Ishikawa (cell line): Measurements from ENCODE around the gene PPP4R4.
A peak's percentile ranks its signal among the peaks of the same experiment; 100 is the strongest.

Experiments used
- CEBPB ChIP-seq: IDR thresholded peaks from 2 replicates; pipeline ENCODE4 v1.6.1; 2012
- CREB1 ChIP-seq: IDR thresholded peaks from 2 replicates; pipeline ENCODE4 v1.6.1; 2012; ENCODE audit warnings: low read depth
- EGR1 ChIP-seq: IDR thresholded peaks from 2 replicates; pipeline ENCODE4 v1.6.1; 2012
- EP300 ChIP-seq: IDR thresholded peaks from 2 replicates; pipeline ENCODE4 v1.6.1; 2012; ENCODE audit warnings: borderline replicate concordance
- FOXM1 ChIP-seq: IDR thresholded peaks from 2 replicates; pipeline ENCODE4 v1.6.1; 2012; ENCODE audit warnings: low read depth, borderline replicate concordance
- NFIC ChIP-seq: IDR thresholded peaks from 2 replicates; pipeline ENCODE4 v1.6.1; 2012
- RAD21 ChIP-seq: IDR thresholded peaks from 2 replicates; pipeline ENCODE4 v1.6.1; 2012; ENCODE audit warnings: low read depth
- TAF1 ChIP-seq: IDR thresholded peaks from 2 replicates; pipeline ENCODE4 v1.6.1; 2012; ENCODE audit warnings: low read depth, mild to moderate bottlenecking
- TCF12 ChIP-seq: IDR thresholded peaks from 2 replicates; pipeline ENCODE4 v1.6.1; 2012; ENCODE audit warnings: low read depth
- TEAD4 ChIP-seq: IDR thresholded peaks from 2 replicates; pipeline ENCODE4 v1.6.1; 2012
- YY1 ChIP-seq: IDR thresholded peaks from 2 replicates; pipeline ENCODE4 v1.6.1; 2012; ENCODE audit warnings: low read depth
- ZBTB7A ChIP-seq: IDR thresholded peaks from 2 replicates; pipeline ENCODE4 v1.6.1; 2012; ENCODE audit warnings: low read depth
- TF ChIP-seq, protein P1 (sequence below): IDR thresholded peaks from 2 replicates; pipeline ENCODE4 v1.6.1; 2012
- TF ChIP-seq, protein P2 (sequence below): IDR thresholded peaks from 2 replicates; pipeline ENCODE4 v1.6.1; 2012; ENCODE audit warnings: low read depth, mild to moderate bottlenecking
- TF ChIP-seq, protein P3 (sequence below): IDR thresholded peaks from 2 replicates; pipeline ENCODE4 v1.6.1; 2012

Gene PPP4R4

DNA sequence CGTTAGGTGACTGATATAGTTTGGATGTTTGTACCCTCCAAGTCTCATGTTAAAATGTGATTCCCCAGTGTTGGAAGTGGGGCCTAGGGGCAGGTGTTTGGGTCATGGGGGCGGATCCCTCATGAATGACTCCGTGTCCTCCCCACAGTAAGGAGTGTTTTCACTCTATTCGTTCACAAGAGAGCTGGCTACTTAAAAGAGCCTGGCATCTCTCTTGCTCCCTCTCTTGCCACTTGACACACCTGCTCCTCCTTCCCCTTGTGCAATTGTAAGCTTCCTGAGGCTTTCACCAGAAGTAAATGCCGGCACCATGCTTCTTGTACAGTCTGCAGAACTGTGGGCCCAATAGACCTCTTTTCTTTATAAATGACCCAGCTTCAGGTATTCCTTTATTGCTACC, 47.3 kb upstream of the PPP4R4 start:
- TF ChIP-seq RAD21 (no peak), ZBTB7A (no peak), CEBPB (no peak)

DNA sequence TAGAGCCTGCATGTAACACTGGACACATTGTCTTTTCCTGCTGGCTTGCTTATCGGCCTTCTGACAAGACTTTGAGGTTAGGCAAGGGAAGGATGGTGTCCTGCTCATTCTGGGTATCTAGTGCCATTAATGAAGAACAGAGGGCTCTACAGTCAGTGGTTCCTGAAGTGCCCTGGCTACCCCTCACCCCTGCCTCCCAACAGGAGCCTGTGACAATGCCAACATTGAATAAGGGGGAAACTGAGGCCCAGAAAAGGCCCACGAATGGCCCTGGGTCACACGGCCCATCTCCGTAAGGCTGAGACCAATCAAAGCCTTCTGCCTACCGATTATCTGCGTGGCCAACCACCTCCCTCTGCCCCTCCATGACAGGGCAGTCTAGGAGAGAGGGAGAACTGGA, 46.8 kb upstream of the PPP4R4 start:
- TF ChIP-seq ZBTB7A (no peak), NFIC (no peak), FOXM1 (no peak), TCF12 (no peak), EP300 (no peak), CEBPB (no peak), RAD21 (no peak), TEAD4 (no peak)
- TF ChIP-seq, protein P1, sequence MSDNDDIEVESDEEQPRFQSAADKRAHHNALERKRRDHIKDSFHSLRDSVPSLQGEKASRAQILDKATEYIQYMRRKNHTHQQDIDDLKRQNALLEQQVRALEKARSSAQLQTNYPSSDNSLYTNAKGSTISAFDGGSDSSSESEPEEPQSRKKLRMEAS, result no peak
- TF ChIP-seq, protein P2, sequence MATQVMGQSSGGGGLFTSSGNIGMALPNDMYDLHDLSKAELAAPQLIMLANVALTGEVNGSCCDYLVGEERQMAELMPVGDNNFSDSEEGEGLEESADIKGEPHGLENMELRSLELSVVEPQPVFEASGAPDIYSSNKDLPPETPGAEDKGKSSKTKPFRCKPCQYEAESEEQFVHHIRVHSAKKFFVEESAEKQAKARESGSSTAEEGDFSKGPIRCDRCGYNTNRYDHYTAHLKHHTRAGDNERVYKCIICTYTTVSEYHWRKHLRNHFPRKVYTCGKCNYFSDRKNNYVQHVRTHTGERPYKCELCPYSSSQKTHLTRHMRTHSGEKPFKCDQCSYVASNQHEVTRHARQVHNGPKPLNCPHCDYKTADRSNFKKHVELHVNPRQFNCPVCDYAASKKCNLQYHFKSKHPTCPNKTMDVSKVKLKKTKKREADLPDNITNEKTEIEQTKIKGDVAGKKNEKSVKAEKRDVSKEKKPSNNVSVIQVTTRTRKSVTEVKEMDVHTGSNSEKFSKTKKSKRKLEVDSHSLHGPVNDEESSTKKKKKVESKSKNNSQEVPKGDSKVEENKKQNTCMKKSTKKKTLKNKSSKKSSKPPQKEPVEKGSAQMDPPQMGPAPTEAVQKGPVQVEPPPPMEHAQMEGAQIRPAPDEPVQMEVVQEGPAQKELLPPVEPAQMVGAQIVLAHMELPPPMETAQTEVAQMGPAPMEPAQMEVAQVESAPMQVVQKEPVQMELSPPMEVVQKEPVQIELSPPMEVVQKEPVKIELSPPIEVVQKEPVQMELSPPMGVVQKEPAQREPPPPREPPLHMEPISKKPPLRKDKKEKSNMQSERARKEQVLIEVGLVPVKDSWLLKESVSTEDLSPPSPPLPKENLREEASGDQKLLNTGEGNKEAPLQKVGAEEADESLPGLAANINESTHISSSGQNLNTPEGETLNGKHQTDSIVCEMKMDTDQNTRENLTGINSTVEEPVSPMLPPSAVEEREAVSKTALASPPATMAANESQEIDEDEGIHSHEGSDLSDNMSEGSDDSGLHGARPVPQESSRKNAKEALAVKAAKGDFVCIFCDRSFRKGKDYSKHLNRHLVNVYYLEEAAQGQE, result no peak

DNA sequence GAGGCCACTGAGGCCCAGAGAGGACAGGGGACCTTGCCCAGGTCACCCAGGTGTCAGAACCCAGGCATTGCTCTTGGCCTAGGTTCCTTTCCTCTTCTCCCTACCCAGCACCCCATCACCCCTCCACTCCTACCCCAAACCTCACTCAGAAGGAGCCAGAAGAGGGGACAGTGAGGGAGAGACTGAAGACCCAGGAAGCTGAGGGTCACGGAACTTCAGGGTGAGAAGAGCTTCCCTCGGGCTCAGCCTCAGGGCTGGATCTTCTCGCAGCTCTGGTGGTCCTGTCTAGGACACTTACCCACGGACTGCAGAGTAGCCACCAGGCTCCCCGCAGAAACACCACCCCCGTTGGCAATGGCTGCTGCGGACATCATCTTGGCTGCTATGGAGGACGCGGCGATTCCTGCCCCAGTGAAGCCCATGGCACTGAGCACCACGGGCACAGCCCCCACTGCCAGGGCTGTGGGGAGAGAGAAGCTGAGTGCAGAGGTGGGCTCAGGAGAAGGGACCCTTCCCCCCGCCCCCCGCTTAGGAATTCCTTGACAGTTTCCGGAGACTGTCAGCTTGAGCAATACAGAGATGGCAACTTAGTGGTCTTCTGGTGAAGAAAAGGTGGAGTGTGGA, 45.8 kb upstream of the PPP4R4 start:
- no peak for TF ChIP-seq EP300
- TF ChIP-seq FOXM1, result no peak
- TF ChIP-seq CEBPB, result no peak

DNA sequence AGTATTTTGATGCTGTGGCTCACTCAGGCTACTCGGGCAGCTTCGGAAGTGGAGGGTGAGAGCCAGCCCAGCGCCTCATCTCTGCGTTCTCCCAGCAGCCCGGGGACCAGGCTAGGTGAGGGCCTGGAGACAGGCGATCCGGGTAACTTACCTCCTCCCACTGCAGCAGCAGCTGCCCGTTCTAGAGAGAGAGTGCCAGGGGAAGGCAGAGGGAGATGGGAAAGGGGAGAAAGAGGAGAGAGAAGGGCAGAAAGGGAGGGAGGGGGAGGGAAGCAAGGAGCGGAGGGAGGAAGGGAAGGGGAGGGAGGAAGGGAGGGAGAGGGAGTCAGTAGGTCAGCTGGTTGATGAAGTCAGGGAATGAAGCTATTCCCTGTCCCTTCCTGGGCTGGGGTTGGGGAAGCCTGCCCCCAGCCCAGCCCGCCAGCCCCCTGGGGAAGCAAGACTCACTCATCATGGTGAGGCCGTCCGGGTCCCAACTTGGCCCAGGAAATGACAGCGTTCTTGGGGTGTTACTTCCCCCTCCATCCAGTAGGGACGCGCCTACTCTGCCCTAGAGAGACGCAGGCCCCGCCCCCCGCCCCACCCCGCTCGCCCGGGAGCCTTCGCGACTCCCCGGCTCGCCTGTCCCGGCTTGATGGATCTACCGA, 44.9 kb upstream of the PPP4R4 start, which contains the start of gene IFI27L2:
Gene IFI27L2 (minus strand): TSS at position 494 of the 647 bp plus-strand sequence. CDS start 40 bp downstream, at position 454.
- no peak for TF ChIP-seq CEBPB

DNA sequence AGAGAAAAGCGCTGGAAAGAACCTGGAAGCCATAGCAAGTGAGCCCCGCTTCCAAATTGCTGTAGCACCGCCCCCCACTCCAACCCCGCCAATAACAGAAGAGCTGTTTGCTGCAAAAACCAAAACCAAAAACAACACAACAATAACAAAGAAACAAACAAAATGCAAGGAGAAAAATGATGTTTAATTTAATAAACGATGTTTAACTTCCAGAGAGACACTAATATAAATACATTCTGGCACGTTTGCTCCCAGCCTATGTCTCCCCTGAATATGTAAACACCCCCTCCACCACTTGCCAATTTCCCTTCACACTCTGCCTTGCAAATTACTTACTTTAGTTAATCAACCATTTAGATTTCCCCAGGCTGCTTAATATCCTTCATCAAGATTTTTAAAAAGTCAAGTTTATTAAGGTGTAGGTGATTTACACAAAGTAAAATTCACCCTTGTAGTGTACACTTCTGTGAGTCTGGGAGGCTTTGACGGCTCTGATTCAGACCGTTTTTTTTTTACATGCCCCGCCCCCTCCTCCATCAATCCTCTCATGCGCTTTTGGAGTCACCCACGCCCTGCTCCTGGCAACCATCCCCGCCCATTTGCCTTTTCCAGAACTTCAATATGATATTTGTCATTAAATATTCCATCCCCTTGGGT, 44.2 kb upstream of the PPP4R4 start:
- TF ChIP-seq, protein P3, sequence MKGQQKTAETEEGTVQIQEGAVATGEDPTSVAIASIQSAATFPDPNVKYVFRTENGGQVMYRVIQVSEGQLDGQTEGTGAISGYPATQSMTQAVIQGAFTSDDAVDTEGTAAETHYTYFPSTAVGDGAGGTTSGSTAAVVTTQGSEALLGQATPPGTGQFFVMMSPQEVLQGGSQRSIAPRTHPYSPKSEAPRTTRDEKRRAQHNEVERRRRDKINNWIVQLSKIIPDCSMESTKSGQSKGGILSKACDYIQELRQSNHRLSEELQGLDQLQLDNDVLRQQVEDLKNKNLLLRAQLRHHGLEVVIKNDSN, result no peak
- TF ChIP-seq, protein P1, result no peak
- TF ChIP-seq TAF1 (no peak), YY1 (no peak), CREB1 (no peak), NFIC (no peak), FOXM1 (no peak), ZBTB7A (no peak), CEBPB (no peak), EP300 (no peak), EGR1 (no peak), TEAD4 (no peak), TCF12 (no peak), RAD21 (no peak)
- TF ChIP-seq, protein P2, result no peak

DNA sequence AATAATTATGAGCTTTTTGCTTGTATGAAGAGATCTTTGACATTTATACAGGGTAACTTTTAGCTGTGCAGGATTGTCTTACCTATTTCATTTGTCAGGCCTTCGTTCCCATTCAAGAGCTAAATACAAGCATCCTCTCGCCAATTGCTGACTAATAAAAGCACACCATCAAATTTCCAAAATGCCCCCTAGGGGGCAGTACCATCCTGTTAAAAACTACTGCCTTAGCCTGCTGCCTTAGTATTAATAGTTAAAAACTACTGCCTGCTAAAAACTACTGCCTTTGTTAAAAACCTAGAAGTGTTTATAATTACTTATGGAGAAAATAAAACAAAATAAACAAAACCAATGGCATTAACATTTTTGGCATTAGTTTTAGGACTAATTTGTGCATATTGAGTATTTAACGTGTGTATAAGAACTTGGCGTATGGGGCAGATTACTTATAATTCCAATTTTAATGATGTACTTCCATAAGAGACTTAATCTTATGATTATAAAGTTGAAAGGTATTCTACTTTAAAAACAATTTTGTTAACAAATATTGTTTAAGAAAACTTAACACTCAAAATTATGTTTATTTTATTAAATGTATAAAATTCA, 41.7 kb upstream of the PPP4R4 start:
- peak; percentile 60 for TF ChIP-seq RAD21
- TF ChIP-seq TAF1, result no peak
- no peak for TF ChIP-seq FOXM1
- no peak for TF ChIP-seq NFIC

DNA sequence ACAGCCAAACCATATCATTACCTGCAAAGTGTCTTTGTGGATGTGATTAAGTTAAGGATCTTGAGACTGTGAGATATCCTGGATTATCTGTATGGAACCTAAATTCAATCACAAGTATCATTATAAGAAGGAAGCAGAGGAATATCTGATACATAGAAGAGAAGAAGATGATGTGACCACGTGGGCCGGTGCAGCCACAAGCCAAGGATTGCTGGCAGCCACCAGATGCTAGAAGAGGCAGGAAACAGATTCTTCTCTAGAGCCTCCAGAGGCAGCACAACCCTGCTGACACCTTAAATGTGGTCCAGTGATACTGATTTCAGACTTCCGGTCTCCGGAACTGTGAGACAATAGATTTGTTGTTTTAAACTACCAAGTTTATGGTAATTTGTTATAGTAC, 38.6 kb upstream of the PPP4R4 start:
- no peak for TF ChIP-seq TCF12
- TF ChIP-seq, protein P2, result no peak
- no peak for TF ChIP-seq TEAD4
- TF ChIP-seq EGR1, result no peak
- no peak for TF ChIP-seq FOXM1
- no peak for TF ChIP-seq RAD21
- TF ChIP-seq YY1, result no peak
- no peak for TF ChIP-seq ZBTB7A
- no peak for TF ChIP-seq CEBPB
- TF ChIP-seq, protein P1, result no peak
- no peak for TF ChIP-seq NFIC
- no peak for TF ChIP-seq EP300
- TF ChIP-seq CREB1, result no peak
- TF ChIP-seq, protein P3, result no peak
- no peak for TF ChIP-seq TAF1
